GM19467 (cell line): Measurements from ENCODE around the gene WFS1.

Experiments used
- ATAC-seq: cut with Tn5 transposase; IDR thresholded peaks from one replicate; pipeline ENCODE4 v1.9.1; 2021; ENCODE audit warnings: mild to moderate bottlenecking, moderate library complexity; ENCODE audit not compliant: unreplicated experiment

WFS1 gene

GRCh38 chr4:6269616-6270511 is at the start of gene WFS1:
TSS of gene WFS1 (plus strand) at chr4:6269850. CDS start at chr4:6277456, 7,606 bp downstream.
- peak; percentile 100 for ATAC-seq

- no peak for ATAC-seq
These were observed 48.3 kb upstream of the WFS1 start for GRCh38 chr4:6221301-6221850.

GRCh38 chr4:6221851-6222760 is 47.5 kb upstream of the WFS1 start:
- ATAC-seq, result no peak

GRCh38 chr4:6222761-6223292 is 46.8 kb upstream of the WFS1 start:
- ATAC-seq, result no peak

GRCh38 chr4:6224735-6225134 is 44.9 kb upstream of the WFS1 start:
- no peak for ATAC-seq

GRCh38 chr4:6225469-6225868 is 44.2 kb upstream of the WFS1 start:
- no peak for ATAC-seq

- no peak for ATAC-seq
These were observed 43.1 kb upstream of the WFS1 start for GRCh38 chr4:6226506-6226905.

- ATAC-seq, result no peak
These were observed 42.1 kb upstream of the WFS1 start for GRCh38 chr4:6227412-6228157.

- no peak for ATAC-seq
These were observed 41.2 kb upstream of the WFS1 start for GRCh38 chr4:6228158-6229067.

- no peak for ATAC-seq
These were observed 40.6 kb upstream of the WFS1 start for GRCh38 chr4:6229095-6229494.

GRCh38 chr4:6229671-6230501 is 39.8 kb upstream of the WFS1 start:
- no peak for ATAC-seq

GRCh38 chr4:6230502-6230785 is 39.2 kb upstream of the WFS1 start:
- ATAC-seq, result no peak

- ATAC-seq, result no peak
These were observed 38.6 kb upstream of the WFS1 start for GRCh38 chr4:6230827-6231662.

GRCh38 chr4:6231663-6232165 is 37.9 kb upstream of the WFS1 start:
- no peak for ATAC-seq

GRCh38 chr4:6232836-6233785 is 36.5 kb upstream of the WFS1 start:
- ATAC-seq, result no peak

- no peak for ATAC-seq
These were observed 35.7 kb upstream of the WFS1 start for GRCh38 chr4:6233929-6234328.

- no peak for ATAC-seq
These were observed 34.6 kb upstream of the WFS1 start for GRCh38 chr4:6235012-6235411.
